Lung (tissue), 12 donors: ENCODE data around the gene CARD16. TPM values are rescaled to one million over a fixed set of nuclear protein-coding genes. Genes with fewer than 3 reads are reported as not detected.
A peak's percentile ranks its signal among the peaks of the same experiment; 100 is the strongest.

Source experiments
- ATAC-seq: fragments of 200-7000 bp; cut with Tn5 transposase; one replicate; pipeline ENCODE4 v1.9.1; 2020; ENCODE audit warnings: moderate number of reproducible peaks; ENCODE audit not compliant: insufficient read depth, low FRiP score
- DNase-seq, 3 donors: peaks; one replicate each; pipeline ENCODE4 v3.0.0-alpha.2; 2013 to 2017
- H3K27ac ChIP-seq, 2 donors: one replicate each; pipeline ENCODE4 v1.5.1; 2013; ENCODE audit warnings: mild to moderate bottlenecking in 2 of 2, moderate library complexity in 2 of 2, control low read depth in 1 of 2, inconsistent platforms in 1 of 2, low read depth in 1 of 2, low read length in 1 of 2
- H3K27me3 ChIP-seq, 3 donors: one replicate each; pipeline ENCODE4 v1.5.1; 2013; ENCODE audit warnings: low read length in 2 of 3; ENCODE audit not compliant: control insufficient read depth in 3 of 3, insufficient read depth in 3 of 3
- H3K36me3 ChIP-seq, 4 donors: one replicate each; pipeline ENCODE4 v1.5.1; 2013; ENCODE audit warnings: low read length in 4 of 4, mild to moderate bottlenecking in 1 of 4, moderate library complexity in 1 of 4; ENCODE audit not compliant: control insufficient read depth in 4 of 4, insufficient read depth in 4 of 4
- H3K4me1 ChIP-seq, 5 donors: one replicate each; pipeline ENCODE4 v1.5.1; 2013; ENCODE audit warnings: low read length in 5 of 5, mild to moderate bottlenecking in 2 of 5, moderate library complexity in 1 of 5; ENCODE audit not compliant: control insufficient read depth in 5 of 5, insufficient read depth in 5 of 5
- H3K4me3 ChIP-seq: one replicate; pipeline ENCODE4 v1.5.1; 2013; ENCODE audit warnings: mild to moderate bottlenecking, control low read depth, moderate library complexity
- H3K9ac ChIP-seq, 2 donors: one replicate each; pipeline ENCODE4 v1.5.1; 2013; ENCODE audit warnings: low read length in 2 of 2, control low read depth in 1 of 2; ENCODE audit not compliant: insufficient read depth in 1 of 2
- H3K9me3 ChIP-seq, 4 donors: one replicate each; pipeline ENCODE4 v1.5.1; 2013; ENCODE audit warnings: low read length in 3 of 4, mild to moderate bottlenecking in 1 of 4, moderate library complexity in 1 of 4; ENCODE audit not compliant: control insufficient read depth in 4 of 4, insufficient read depth in 3 of 4
- CTCF ChIP-seq: IDR thresholded peaks from 2 replicates; pipeline ENCODE4 v1.5.1; 2012; ENCODE audit warnings: mild to moderate bottlenecking; ENCODE audit errors: control extremely low read depth, extremely low read depth
- WGBS, 2 donors: extraction: QIAGEN DNeasy Blood & Tissue Kit; methylation state at CpG; one replicate each; pipeline ENCODE4 v1.1.7; 2013; 5-methylcytosine and 5-hydroxymethylcytosine counted together
- polyA plus RNA-seq, 2 donors: library from polyadenylated mRNA; stranded (reverse); fragments of 200-250 nt; gene quantifications; one replicate each; pipeline ENCODE4 v1.2.1, GENCODE V29; 2013
- total RNA-seq, 2 donors: library from RNA; depleted of rRNA in 1 of 2; stranded (reverse); fragments of >200 nt in 1 of 2; gene quantifications; one replicate each; pipeline ENCODE4 v1.2.1, GENCODE V29; 2014 to 2021
- donor health status: control.
- donor health status: control.
- donor health status: Bipolar disorder and iron deficiency.
- donor health status: healthy.
- donor health status: DM: yes; HTN: yes; CAD: no.

CARD16 gene
- total and polyA plus RNA-seq, 4 donors: 31.6 to 169 (median 63.1) TPM

GRCh38 chr11:105045676-105046296 lies 651 bp upstream of the CARD16 start:
- no peaks in the 10 kb centered on the region for H3K27me3 ChIP-seq
- H3K4me3 ChIP-seq: no peak overlapping the region
- H3K9ac ChIP-seq: peak overlapping the region in 1 of 2 donors; percentile 83
- H3K9me3 ChIP-seq: no peaks in the 10 kb centered on the region
- no peak for DNase-seq
- H3K4me1 ChIP-seq: peaks cover 0 to 30% (median 6%) of the 10 kb centered on the region in 5 donors
- peak overlapping the region in 1 of 2 donors; percentile 92 for H3K27ac ChIP-seq
- peaks cover 1 to 8% (median 5%) of the 10 kb centered on the region in 4 donors for H3K36me3 ChIP-seq
- WGBS, 2 donors: 79 to 83% methylated on average over 5 of the region's 5 CpGs
- no peak for ATAC-seq
- no peak for TF ChIP-seq CTCF

DNA sequence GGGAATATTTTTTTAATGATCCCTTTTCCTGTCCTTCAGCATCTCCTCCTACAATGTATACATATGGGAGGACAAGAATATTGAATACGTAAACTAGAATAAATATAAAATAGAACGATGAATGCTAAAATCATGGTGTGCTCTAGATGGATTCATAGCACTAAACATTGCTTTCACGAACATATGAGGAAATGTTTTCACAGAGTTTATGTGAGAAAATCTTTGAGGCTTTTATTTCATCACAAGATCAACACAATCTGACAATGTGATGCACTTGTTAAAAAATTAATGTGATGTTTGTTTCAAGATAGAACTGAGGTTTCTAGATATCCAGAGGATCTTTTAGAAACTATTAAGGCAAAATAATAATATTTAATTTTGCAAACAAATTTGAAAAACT lies 3.0 kb downstream of the CARD16 start:
- DNase-seq (no peak), ATAC-seq (no peak)
- 60 to 66% methylated on average over 3 of the region's 3 CpGs for WGBS, 2 donors
- no peak for TF ChIP-seq CTCF
- Histone ChIP-seq H3K9ac (no peak overlapping the region), H3K4me1 (peaks cover 0 to 30% (median 6%) of the 10 kb centered on the region in 5 donors), H3K27me3 (no peaks in the 10 kb centered on the region), H3K4me3 (no peak overlapping the region), H3K27ac (no peak overlapping the region), H3K36me3 (peaks cover 2 to 8% (median 6%) of the 10 kb centered on the region in 4 donors), H3K9me3 (peaks cover 0 to 4% (median 0%) of the 10 kb centered on the region in 4 donors)

- ATAC-seq: no peak
- WGBS, 2 donors: 97 to 99% methylated on average over 2 of the region's 2 CpGs
- H3K4me3 ChIP-seq: no peak overlapping the region
Measured at GRCh38 chr11:105040703-105041102, 4.4 kb downstream of the CARD16 start.

More at GRCh38 chr11:105040703-105041102, 4.4 kb downstream of the CARD16 start:
- H3K4me1 ChIP-seq: peaks cover 0 to 24% (median 5%) of the 10 kb centered on the region in 5 donors
- H3K27ac ChIP-seq: no peak overlapping the region
- no peak for TF ChIP-seq CTCF
- DNase-seq: no peak
- H3K27me3 ChIP-seq: no peaks in the 10 kb centered on the region
- peaks cover 0 to 4% (median 0%) of the 10 kb centered on the region in 4 donors for H3K9me3 ChIP-seq
- H3K9ac ChIP-seq: no peak overlapping the region
- peaks cover 2 to 8% (median 6%) of the 10 kb centered on the region in 4 donors for H3K36me3 ChIP-seq
